GM18517 (cell line): ENCODE results near the gene THTPA.
"Not testable (repeated sequence)": the region's sequence is repeated elsewhere in the genome, so short reads cannot be mapped to it uniquely, and the experiment has no call there.

Experiments
- ATAC-seq: cut with Tn5 transposase; IDR thresholded peaks from one replicate; pipeline ENCODE4 v1.9.1; 2021; ENCODE audit warnings: mild to moderate bottlenecking, moderate library complexity; ENCODE audit not compliant: unreplicated experiment

THTPA gene

GRCh38 chr14:23582906-23583760, 27.1 kb downstream of the THTPA start:
- ATAC-seq: no peak

- ATAC-seq: not testable (repeated sequence)
These were observed 27.9 kb downstream of the THTPA start for GRCh38 chr14:23583761-23584526.

GRCh38 chr14:23584527-23585203, 28.6 kb downstream of the THTPA start:
- ATAC-seq: not testable (repeated sequence)

- ATAC-seq: peak; percentile 92
These were observed 33.0 kb downstream of the THTPA start for GRCh38 chr14:23588884-23589598.

- no peak for ATAC-seq
These were observed 33.5 kb downstream of the THTPA start for GRCh38 chr14:23589606-23590005.

- ATAC-seq: no peak
These were observed 34.1 kb downstream of the THTPA start for GRCh38 chr14:23590198-23590597.

GRCh38 chr14:23594191-23594590, 38.1 kb downstream of the THTPA start:
- not testable (repeated sequence) for ATAC-seq

GRCh38 chr14:23600322-23600707, 44.2 kb downstream of the THTPA start:
- ATAC-seq: no peak

- ATAC-seq: no peak
These were observed 44.7 kb downstream of the THTPA start for GRCh38 chr14:23600806-23601205.

GRCh38 chr14:23601424-23601823, 45.4 kb downstream of the THTPA start:
- ATAC-seq: no peak

GRCh38 chr14:23601845-23602180, 45.7 kb downstream of the THTPA start:
- no peak for ATAC-seq

GRCh38 chr14:23602181-23603095, 46.4 kb downstream of the THTPA start:
- no peak for ATAC-seq

- ATAC-seq: no peak
These were observed 47.0 kb downstream of the THTPA start for GRCh38 chr14:23603103-23603502.

- no peak for ATAC-seq
These were observed 48.1 kb downstream of the THTPA start for GRCh38 chr14:23604148-23604547.

GRCh38 chr14:23604675-23605170, 48.7 kb downstream of the THTPA start:
- no peak for ATAC-seq

- ATAC-seq: peak; percentile 90
These were observed 50.0 kb downstream of the THTPA start for GRCh38 chr14:23605931-23606585.

- ATAC-seq: no peak
These were observed 52.4 kb downstream of the THTPA start for GRCh38 chr14:23608454-23608853.

- no peak for ATAC-seq
These were observed 52.9 kb downstream of the THTPA start for GRCh38 chr14:23609001-23609400.

- ATAC-seq: not testable (repeated sequence)
These were observed 53.5 kb downstream of the THTPA start for GRCh38 chr14:23609411-23610089.
